GM12864 (cell line): ENCODE measurements around the gene ZNF584.
A peak's percentile ranks its signal among the peaks of the same experiment; 100 is the strongest.

Source experiments
- DNase-seq: peaks from one replicate; pipeline ENCODE4 v3.0.0-alpha.2; 2011; ENCODE audit warnings: low read depth
- H3K4me3 ChIP-seq: 2 replicates; pipeline ENCODE4 v1.5.1; 2011; ENCODE audit warnings: mild to moderate bottlenecking, low read depth, low read length, control low read depth
- CTCF ChIP-seq: IDR thresholded peaks from 2 replicates; pipeline ENCODE4 v1.5.1; 2011; ENCODE audit warnings: low read depth, mild to moderate bottlenecking, moderate library complexity, low read length, control low read depth, inconsistent platforms; ENCODE audit errors: missing control alignments

Gene ZNF584

DNA sequence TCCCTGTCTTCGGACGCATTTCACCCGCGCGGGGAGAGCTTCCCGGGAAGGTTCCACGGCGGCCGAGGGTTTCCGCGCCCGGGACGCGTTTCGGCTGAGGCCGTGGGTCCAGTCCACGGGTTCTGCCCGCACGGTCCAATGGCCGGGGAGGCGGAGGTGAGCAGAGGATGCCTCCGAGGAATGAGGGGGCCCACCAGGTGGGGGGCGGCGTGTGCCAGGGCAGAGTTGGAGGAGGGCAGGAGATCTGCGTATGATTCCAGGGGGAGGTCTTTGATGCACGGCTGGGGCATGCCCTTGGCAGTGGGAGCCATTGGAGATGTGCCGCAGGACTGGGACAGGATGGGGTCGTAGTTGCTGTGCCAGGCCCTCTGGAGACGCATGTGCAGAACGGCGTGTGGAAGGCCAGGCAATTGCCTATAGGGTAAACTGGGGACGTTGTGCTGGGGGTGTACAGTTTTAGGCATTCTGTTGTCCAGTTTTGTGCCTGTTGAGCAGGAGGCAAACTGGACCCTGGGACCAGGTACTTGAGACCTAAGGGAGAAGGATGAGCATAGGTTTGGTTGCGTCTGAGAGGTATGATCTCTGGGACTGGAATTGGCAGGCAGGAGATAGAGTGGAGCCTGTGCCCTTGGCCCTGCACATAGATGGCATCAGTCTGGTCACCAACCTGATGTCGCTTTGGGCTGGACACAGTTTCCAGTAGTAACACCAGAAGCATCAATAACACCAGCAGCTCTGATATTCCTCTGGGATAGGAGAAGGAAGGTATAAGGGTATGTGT is 751 bp downstream of the ZNF584 start:
- peak overlapping the region; percentile 76 for H3K4me3 ChIP-seq
- no peak for TF ChIP-seq CTCF
- no peak for DNase-seq

GRCh38 chr19:58416604-58417003 is 8.2 kb downstream of the ZNF584 start:
- no peak for DNase-seq
- H3K4me3 ChIP-seq = no peak overlapping the region
- no peak for TF ChIP-seq CTCF

DNA sequence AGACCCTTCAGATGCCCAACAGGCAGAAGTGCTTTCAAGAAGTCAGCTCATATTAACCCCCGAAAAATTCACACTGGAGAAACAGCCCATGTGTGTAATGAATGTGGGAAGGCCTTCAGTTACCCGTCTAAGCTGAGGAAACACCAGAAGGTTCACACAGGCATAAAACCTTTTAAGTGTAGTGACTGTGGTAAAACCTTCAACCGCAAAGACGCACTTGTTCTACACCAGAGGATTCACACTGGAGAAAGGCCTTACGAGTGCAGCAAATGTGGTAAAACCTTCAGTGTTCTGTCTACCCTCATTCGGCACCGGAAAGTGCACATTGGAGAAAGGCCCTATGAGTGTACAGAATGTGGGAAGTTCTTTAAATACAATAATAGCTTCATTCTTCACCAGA is 8.6 kb downstream of the ZNF584 start:
- no peak overlapping the region for H3K4me3 ChIP-seq
- TF ChIP-seq CTCF = no peak
- no peak for DNase-seq

GRCh38 chr19:58428617-58429016 is 20.2 kb downstream of the ZNF584 start:
- no peak for DNase-seq
- TF ChIP-seq CTCF = no peak
- H3K4me3 ChIP-seq = no peak overlapping the region

- H3K4me3 ChIP-seq = no peak overlapping the region
- no peak for TF ChIP-seq CTCF
- DNase-seq = no peak
Observed at GRCh38 chr19:58429745-58430144, 21.3 kb downstream of the ZNF584 start.

GRCh38 chr19:58434217-58434616 is 25.8 kb downstream of the ZNF584 start:
- no peak for DNase-seq
- no peak for TF ChIP-seq CTCF
- no peak overlapping the region for H3K4me3 ChIP-seq
